ENCODE results near the gene PRICKLE3. TPM values are rescaled to one million over a fixed set of nuclear protein-coding genes. Genes with fewer than 3 reads are reported as not detected.

The PRICKLE3 gene
- total RNA-seq, 2 donors from 2014 or later, result 16.7 to 25.5 TPM

- intact Hi-C loops (cut with DNase I), result no loop called here
- DNase-seq, result no peak
- Histone ChIP-seq H3K4me1 (no peaks in the 10 kb centered on the region), H3K4me3 (no peak overlapping the region), H3K27ac (no peak overlapping the region), H3K9ac (ENCODE audit: low read depth in 2 of 2, low read length in 2 of 2) (no peak overlapping the region), H3K27me3 (no peaks in the 10 kb centered on the region), H3K9me3 (no peaks in the 10 kb centered on the region), H3K36me3 (no peaks in the 10 kb centered on the region)
- no peak for TF ChIP-seq CTCF (IDR thresholded peaks at IDR 0.05)
Measured at GRCh38 chrX:49212209-49212608, 26.0 kb upstream of the PRICKLE3 start.

DNA sequence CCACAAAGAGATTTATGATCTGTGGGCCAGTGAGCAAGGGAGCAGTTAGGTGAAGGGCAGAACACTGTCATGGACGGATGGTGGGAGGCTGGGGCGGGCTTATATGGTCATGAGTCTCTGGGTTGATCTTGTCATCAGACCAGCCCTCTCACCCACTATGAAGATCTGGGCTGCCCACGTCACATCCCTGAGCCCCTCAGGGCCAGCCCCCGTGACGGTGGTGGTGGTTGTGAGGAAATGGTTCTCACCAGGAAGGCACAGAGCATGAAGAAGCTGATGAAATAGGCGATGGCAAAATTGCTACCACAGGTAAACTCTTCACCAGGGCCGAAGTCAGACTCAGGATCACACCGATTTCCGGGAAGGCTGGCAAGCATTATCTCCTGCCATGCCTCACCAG is 24.9 kb upstream of the PRICKLE3 start:
- Histone ChIP-seq H3K27me3 (no peaks in the 10 kb centered on the region), H3K9ac (ENCODE audit: low read depth in 2 of 2, low read length in 2 of 2) (no peak overlapping the region), H3K9me3 (no peaks in the 10 kb centered on the region), H3K4me1 (no peaks in the 10 kb centered on the region), H3K4me3 (no peak overlapping the region), H3K27ac (no peak overlapping the region), H3K36me3 (no peaks in the 10 kb centered on the region)
- intact Hi-C loops (cut with DNase I), result no loop called here
- TF ChIP-seq CTCF (IDR thresholded peaks at IDR 0.05), result no peak
- no peak for DNase-seq

DNA sequence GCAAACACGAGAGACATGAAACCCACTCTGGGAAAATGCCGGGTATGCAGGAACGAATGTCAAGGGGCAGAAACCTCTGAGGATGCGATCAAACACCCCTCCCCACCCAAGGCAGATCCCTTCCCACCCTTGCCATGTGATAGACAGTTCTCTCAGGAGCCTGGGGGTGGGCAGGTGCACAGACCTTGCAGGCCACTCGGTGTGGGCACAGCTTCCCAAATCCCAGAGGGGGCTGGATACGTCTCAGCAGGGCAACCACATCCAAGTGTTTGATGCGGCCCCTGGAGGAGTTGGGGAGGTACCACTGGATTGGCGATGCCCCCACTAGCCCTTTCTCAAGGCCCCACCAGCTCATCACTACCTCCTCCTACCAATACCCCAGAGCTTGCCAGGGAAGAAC is 24.2 kb upstream of the PRICKLE3 start:
- no peak overlapping the region for H3K27ac ChIP-seq
- no peaks in the 10 kb centered on the region for H3K36me3 ChIP-seq
- H3K9me3 ChIP-seq, result no peaks in the 10 kb centered on the region
- H3K27me3 ChIP-seq, result no peaks in the 10 kb centered on the region
- H3K9ac ChIP-seq (ENCODE audit: low read depth in 2 of 2, low read length in 2 of 2), result no peak overlapping the region
- TF ChIP-seq CTCF (IDR thresholded peaks at IDR 0.05), result no peak
- no peak for DNase-seq
- no peaks in the 10 kb centered on the region for H3K4me1 ChIP-seq
- H3K4me3 ChIP-seq, result no peak overlapping the region
- intact Hi-C loops (cut with DNase I), result no loop called here

- H3K4me1 ChIP-seq, result no peaks in the 10 kb centered on the region
- no peak for TF ChIP-seq CTCF (IDR thresholded peaks at IDR 0.05)
- no peak for DNase-seq
- intact Hi-C loops (cut with DNase I), result no loop called here
- no peaks in the 10 kb centered on the region for H3K27me3 ChIP-seq
- no peaks in the 10 kb centered on the region for H3K9me3 ChIP-seq
- H3K36me3 ChIP-seq, result no peaks in the 10 kb centered on the region
- no peak overlapping the region for H3K27ac ChIP-seq
- H3K9ac ChIP-seq (ENCODE audit: low read depth in 2 of 2, low read length in 2 of 2), result no peak overlapping the region
- no peak overlapping the region for H3K4me3 ChIP-seq
Measured at GRCh38 chrX:49209434-49210251, 23.5 kb upstream of the PRICKLE3 start.

- no peaks in the 10 kb centered on the region for H3K27me3 ChIP-seq
- no peaks in the 10 kb centered on the region for H3K9me3 ChIP-seq
- intact Hi-C loops (cut with DNase I), result no loop called here
- no peak overlapping the region for H3K27ac ChIP-seq
- no peaks in the 10 kb centered on the region for H3K4me1 ChIP-seq
- no peak for DNase-seq
- H3K4me3 ChIP-seq, result no peak overlapping the region
- TF ChIP-seq CTCF (IDR thresholded peaks at IDR 0.05), result no peak
- no peaks in the 10 kb centered on the region for H3K36me3 ChIP-seq
- H3K9ac ChIP-seq (ENCODE audit: low read depth in 2 of 2, low read length in 2 of 2), result no peak overlapping the region
Measured at GRCh38 chrX:49208399-49208798, 22.2 kb upstream of the PRICKLE3 start.

Data from colonic mucosa (tissue), 4 donors.